SIG-M5 (cell line): ENCODE data around the gene KAZALD1.
A peak's percentile ranks its signal among the peaks of the same experiment; 100 is the strongest.
"Not testable (repeated sequence)": the region's sequence is repeated elsewhere in the genome, so short reads cannot be mapped to it uniquely, and the experiment has no call there.

Source experiments
- DNase-seq: peaks from one replicate; lab custom pipeline; 2025; lab: John Stamatoyannopoulos, UW

Gene KAZALD1

GRCh38 chr10:101030496-101031127 lies 31.2 kb upstream of the KAZALD1 start:
- DNase-seq, result no peak

GRCh38 chr10:101031128-101031795 lies 30.5 kb upstream of the KAZALD1 start, which contains the start of the genes PDZD7 and SFXN3:
PDZD7 (minus strand) TSS chr10:101031129; CDS start chr10:101030219, 910 bp downstream.
SFXN3 (plus strand) TSS chr10:101031234; CDS start chr10:101034695, 3,461 bp downstream.
- DNase-seq, result no peak

DNA sequence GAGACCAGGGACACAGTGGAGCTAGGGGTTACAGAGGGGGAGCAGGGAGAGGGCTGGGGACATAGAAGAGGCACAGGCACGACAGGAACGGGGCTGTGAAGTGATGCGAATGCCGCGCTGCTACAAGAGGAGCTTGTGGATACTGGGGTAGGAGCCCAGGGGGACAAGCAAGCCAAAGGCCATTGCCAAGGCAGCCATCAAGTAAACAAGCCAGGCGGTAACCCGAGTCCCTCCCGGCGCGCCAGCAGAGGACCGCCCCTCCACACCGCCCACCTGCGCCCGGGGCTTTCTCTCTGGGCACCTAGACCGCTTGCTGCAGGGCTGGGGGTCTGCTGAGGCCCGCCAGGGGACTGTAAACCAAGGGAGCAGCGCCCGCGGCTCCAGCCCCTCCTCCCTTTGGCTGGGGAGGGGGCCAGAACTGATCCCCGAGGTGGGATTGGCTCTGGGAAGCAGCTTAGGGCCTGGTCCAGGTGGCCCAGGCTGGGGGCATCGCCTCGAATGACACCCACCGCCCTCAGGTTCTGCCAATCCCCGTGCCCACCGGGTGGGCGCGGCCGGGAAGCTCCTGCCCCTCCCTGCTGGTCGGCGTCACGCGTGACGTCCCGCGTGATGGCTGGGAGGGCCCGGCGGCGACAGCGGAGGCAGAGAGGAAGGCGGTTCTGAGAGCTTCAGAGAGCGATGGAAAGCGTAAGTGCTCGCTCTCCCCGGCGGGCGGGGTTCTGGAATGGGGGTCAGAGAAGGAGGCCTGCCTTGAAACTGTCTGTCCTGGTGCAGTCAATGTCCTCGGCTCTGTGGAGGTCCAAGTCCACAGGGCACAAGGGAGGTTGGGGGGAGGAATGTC lies 29.8 kb upstream of the KAZALD1 start:
- DNase-seq, result no peak

DNA sequence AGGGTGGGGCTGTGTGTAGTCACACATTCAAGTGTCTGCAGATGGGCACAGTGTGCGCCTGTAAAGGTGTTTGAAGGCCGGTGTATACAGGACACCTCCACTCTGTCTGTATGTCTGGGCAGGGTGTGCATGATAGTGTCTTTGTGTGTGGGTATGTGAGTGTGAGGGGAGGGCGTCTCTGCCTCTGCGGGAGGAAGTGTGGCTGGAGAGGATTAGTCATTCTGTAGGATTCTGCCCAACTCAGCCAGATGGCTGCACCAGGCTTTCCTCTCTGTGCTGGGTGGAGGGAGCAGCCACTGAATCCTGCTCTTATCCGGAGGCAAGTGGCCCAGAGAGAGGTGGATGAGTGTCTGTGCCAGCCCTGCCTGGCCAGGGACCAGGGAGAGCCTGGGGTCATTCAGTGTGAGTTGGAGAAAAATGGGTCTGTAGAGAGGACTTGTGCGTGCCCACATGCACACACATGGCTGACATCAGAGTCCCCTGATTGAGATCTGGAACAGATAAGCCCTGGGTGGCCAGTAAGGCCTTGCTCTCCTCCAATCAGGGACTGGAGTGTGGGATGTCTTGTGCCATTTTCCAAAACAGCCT lies 29.1 kb upstream of the KAZALD1 start:
- DNase-seq, result no peak

- no peak for DNase-seq
Measured at GRCh38 chr10:101033276-101033675, 28.5 kb upstream of the KAZALD1 start.

DNA sequence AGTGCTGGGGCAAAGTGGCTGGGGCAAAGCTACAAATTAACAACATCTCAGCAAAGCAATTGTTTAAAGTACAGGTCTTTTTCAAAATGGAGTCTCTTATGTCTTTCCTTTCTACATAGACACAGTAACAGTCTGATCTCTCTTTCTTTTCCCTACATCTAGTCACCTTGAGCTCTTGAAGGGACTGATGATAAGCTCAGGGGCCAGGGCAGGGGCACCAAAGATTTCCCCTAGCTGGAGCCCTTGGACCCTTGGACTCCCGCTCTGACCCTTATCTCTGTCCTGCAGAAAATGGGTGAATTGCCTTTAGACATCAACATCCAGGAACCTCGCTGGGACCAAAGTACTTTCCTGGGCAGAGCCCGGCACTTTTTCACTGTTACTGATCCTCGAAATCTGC lies 27.4 kb upstream of the KAZALD1 start:
- not testable (repeated sequence) for DNase-seq

DNA sequence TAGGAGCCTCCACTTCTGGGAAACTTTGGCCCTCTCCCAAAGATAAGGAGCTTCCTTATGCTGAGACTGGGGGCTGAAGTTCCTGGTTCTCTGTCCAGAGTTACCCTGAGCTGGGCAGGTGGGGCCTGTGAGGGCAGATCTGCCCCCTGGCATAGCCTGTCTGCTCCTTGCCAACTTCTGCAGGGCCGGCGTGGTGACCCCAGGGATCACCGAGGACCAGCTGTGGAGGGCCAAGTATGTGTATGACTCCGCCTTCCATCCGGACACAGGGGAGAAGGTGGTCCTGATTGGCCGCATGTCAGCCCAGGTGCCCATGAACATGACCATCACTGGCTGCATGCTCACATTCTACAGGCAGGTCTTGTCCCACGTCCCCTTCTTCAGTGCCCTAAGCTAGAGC lies 26.5 kb upstream of the KAZALD1 start:
- no peak for DNase-seq

GRCh38 chr10:101035916-101036702 lies 25.7 kb upstream of the KAZALD1 start:
- DNase-seq, result no peak

DNA sequence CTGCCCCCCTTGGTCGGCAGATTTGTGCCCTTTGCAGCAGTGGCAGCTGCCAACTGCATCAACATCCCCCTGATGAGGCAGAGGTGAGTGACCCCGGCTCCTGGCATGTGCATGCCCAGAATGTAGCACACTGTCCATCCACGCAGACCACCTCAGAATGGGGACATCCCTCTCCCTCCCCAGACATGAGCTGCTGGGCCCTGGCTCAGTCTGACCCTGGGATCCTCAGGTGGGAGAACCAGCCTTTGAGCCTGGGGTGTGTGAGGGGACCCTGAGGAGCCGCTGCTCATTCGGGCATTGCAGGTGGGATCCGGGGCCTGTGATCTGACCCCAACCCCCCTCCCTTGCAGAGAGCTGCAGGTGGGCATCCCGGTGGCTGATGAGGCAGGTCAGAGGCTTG lies 25.1 kb upstream of the KAZALD1 start:
- no peak for DNase-seq

DNA sequence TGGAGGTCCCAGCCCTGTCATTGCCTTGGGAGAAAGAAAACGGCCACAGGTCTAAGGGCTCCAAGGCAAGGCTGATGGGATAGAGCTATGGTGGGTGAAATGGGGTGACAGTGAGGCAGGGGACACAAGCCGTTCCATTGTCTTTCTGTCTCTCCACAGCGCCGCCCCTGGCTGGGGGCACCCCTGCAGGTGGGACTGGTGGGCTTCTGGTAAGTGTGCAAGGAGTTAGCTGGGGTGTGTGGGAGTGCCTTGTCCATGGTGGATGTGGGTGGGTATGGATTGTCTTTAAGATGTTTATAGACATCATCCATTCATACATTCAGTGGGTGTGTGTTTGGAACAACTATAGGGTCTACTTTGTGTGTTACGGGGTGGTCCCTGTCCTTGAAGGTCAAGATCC lies 23.3 kb upstream of the KAZALD1 start:
- no peak for DNase-seq

- no peak for DNase-seq
Measured at GRCh38 chr10:101040061-101040460, 21.7 kb upstream of the KAZALD1 start.

- DNase-seq, result no peak
Measured at GRCh38 chr10:101040851-101041250, 20.9 kb upstream of the KAZALD1 start.

GRCh38 chr10:101041252-101041761 lies 20.5 kb upstream of the KAZALD1 start:
- peak; percentile 9 for DNase-seq

GRCh38 chr10:101042118-101042517 lies 19.7 kb upstream of the KAZALD1 start:
- DNase-seq, result no peak

GRCh38 chr10:101042667-101043362 lies 19.0 kb upstream of the KAZALD1 start:
- peak; percentile 7 for DNase-seq

DNA sequence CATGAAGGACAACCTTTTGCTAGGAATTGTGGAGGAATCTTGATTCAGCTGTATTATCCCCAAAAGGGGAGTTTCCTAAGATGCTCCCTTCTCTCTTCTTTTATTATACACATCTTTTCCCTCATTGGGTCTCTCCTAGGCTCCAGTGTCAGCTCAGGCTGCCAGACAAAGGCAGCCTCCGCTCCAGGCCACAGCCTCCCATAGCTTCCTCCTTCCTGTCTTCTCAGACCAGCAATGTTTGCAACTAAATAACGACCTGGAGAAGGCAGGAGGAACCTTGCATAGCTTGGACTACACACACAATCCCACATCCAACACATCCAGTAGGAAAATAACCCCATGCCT lies 18.5 kb upstream of the KAZALD1 start:
- no peak for DNase-seq

GRCh38 chr10:101044117-101044516 lies 17.7 kb upstream of the KAZALD1 start:
- DNase-seq, result no peak

GRCh38 chr10:101046332-101047238 lies 15.2 kb upstream of the KAZALD1 start:
- no peak for DNase-seq

DNA sequence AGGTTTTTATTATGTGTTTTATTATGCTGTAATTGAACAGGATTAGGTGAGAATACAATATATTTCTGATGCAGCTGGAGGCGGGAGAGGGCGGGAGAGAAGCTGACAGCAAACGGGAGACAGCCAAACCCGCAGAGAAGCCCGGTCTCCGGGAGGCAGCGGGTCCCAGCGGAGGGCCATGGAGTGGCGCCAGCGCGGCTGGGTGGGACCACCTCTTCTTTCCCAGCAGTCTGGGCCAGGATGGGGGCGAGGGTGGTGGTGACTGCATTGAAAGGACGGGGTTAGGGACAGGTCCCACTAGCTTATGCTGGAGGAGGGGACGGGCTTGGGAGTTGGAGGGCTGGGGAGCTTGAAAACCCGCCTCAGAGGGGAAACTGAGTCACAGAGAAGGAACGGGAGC lies 14.5 kb upstream of the KAZALD1 start:
- no peak for DNase-seq
